Neural progenitor cell (in vitro differentiated cells): ENCODE data around the gene ILF3. TPM values are rescaled to one million over a fixed set of nuclear protein-coding genes. Genes with fewer than 3 reads are reported as not detected.

Source experiments
- DNase-seq: peaks from one replicate; pipeline ENCODE4 v3.0.0-alpha.2; 2016; ENCODE audit warnings: low spot score
- H2AFZ ChIP-seq: fragments of 200-600 bp; sonication (generic); replicated peaks from 2 replicates; pipeline ENCODE4 v1.6.1; 2016; ENCODE audit warnings: antibody characterized with exemption
- H3F3A ChIP-seq: fragments of 200-600 bp; sonication (generic); 2 replicates; pipeline ENCODE4 v1.6.1; 2016; ENCODE audit warnings: antibody characterized with exemption, low read depth
- H3K27ac ChIP-seq: fragments of 200-600 bp; sonication (generic); 2 replicates; pipeline ENCODE4 v1.5.1; 2016; ENCODE audit warnings: mild to moderate bottlenecking
- H3K27me3 ChIP-seq: fragments of 200-600 bp; sonication (generic); 2 replicates; pipeline ENCODE4 v1.6.1; 2016; ENCODE audit warnings: mild to moderate bottlenecking, moderate library complexity
- H3K36me3 ChIP-seq: fragments of 200-600 bp; sonication (generic); 2 replicates; pipeline ENCODE4 v1.5.1; 2016
- H3K4me1 ChIP-seq: fragments of 200-600 bp; sonication (generic); 2 replicates; pipeline ENCODE4 v1.6.1; 2016; ENCODE audit warnings: mixed run types
- H3K4me2 ChIP-seq: fragments of 200-600 bp; sonication (generic); 2 replicates; pipeline ENCODE4 v1.6.1; 2016
- H3K4me3 ChIP-seq: fragments of 200-600 bp; sonication (generic); 2 replicates; pipeline ENCODE4 v1.5.1; 2016
- H3K79me2 ChIP-seq: fragments of 200-600 bp; sonication (generic); 2 replicates; pipeline ENCODE4 v1.6.1; 2016; ENCODE audit warnings: low read depth
- H3K9ac ChIP-seq: fragments of 200-600 bp; sonication (generic); 2 replicates; pipeline ENCODE4 v1.6.1; 2016
- H3K9me3 ChIP-seq: fragments of 200-600 bp; sonication (generic); 2 replicates; pipeline ENCODE4 v1.5.1; 2016; ENCODE audit warnings: low read depth
- H4K20me1 ChIP-seq: fragments of 200-600 bp; sonication (generic); 2 replicates; pipeline ENCODE4 v1.6.1; 2016; ENCODE audit warnings: low read depth
- H3K27ac Mint-ChIP-seq: 3 replicates; pipeline ENCODE4 v1.8.0; 2021; ENCODE audit warnings: mixed read lengths
- H3K27me3 Mint-ChIP-seq: 2 replicates; pipeline ENCODE4 v1.8.0; 2022; ENCODE audit warnings: low read depth, mild to moderate bottlenecking, inconsistent platforms, moderate library complexity, mixed read lengths; ENCODE audit not compliant: insufficient read depth
- H3K36me3 Mint-ChIP-seq: 3 replicates; pipeline ENCODE4 v1.8.0; 2021; ENCODE audit warnings: mixed read lengths
- H3K4me1 Mint-ChIP-seq: 3 replicates; pipeline ENCODE4 v1.8.0; 2021; ENCODE audit warnings: mixed read lengths
- H3K4me3 Mint-ChIP-seq: 3 replicates; pipeline ENCODE4 v1.8.0; 2021; ENCODE audit warnings: mild to moderate bottlenecking, moderate library complexity, mixed read lengths
- H3K9me3 Mint-ChIP-seq: 3 replicates; pipeline ENCODE4 v1.8.0; 2020; ENCODE audit warnings: mixed read lengths
- CTCF ChIP-seq: fragments of 200-600 bp; sonication (generic); IDR thresholded peaks from 2 replicates; pipeline ENCODE4 v1.5.1; 2017; ENCODE audit warnings: antibody characterized with exemption, mild to moderate bottlenecking
- EZH2 ChIP-seq: fragments of 200-600 bp; sonication (generic); IDR thresholded peaks from 2 replicates; pipeline ENCODE4 v1.6.1; 2017; ENCODE audit warnings: antibody characterized with exemption, mild to moderate bottlenecking, moderate library complexity
- EZH2phosphoT487 ChIP-seq: fragments of 200-600 bp; sonication (generic); IDR thresholded peaks from 2 replicates; pipeline ENCODE4 v1.6.1; 2017; ENCODE audit warnings: antibody characterized with exemption
- total RNA-seq: library from RNA; depleted of rRNA; stranded (reverse); fragments of >200 nt; gene quantifications from 2 replicates; pipeline ENCODE4 v1.2.3, GENCODE V29; 2015; ENCODE audit warnings: low replicate concordance

The ILF3 gene
- total RNA-seq, 1 donor from 2014 or later, result 477 TPM

GRCh38 chr19:10634430-10634829 is 19.7 kb upstream of the ILF3 start:
- Histone ChIP-seq H4K20me1 (no peaks in the 10 kb centered on the region), H3K4me1 (no peaks in the 10 kb centered on the region), H3K4me3 (no peak overlapping the region), H3K27me3 (no peaks in the 10 kb centered on the region), H3K4me2 (no peak overlapping the region), H3K9me3 (no peaks in the 10 kb centered on the region), H3K36me3 (no peaks in the 10 kb centered on the region), H2AFZ (no peak overlapping the region), H3F3A (no peaks in the 10 kb centered on the region), H3K79me2 (no peaks in the 10 kb centered on the region), H3K9ac (no peak overlapping the region), H3K27ac (no peak overlapping the region)
- TF ChIP-seq EZH2phosphoT487 (no peak), CTCF (no peak), EZH2 (no peak)
- H3K27me3 Mint-ChIP-seq, result no peaks in the 10 kb centered on the region
- no peaks in the 10 kb centered on the region for H3K4me1 Mint-ChIP-seq
- no peaks in the 10 kb centered on the region for H3K9me3 Mint-ChIP-seq
- H3K27ac Mint-ChIP-seq, result no peak overlapping the region
- DNase-seq, result no peak
- H3K4me3 Mint-ChIP-seq, result no peak overlapping the region
- peaks cover 27% of the 10 kb centered on the region for H3K36me3 Mint-ChIP-seq

GRCh38 chr19:10634963-10635362 is 19.2 kb upstream of the ILF3 start:
- no peak overlapping the region for H3K9ac ChIP-seq
- H3K36me3 ChIP-seq, result no peaks in the 10 kb centered on the region
- H3K4me1 ChIP-seq, result no peaks in the 10 kb centered on the region
- Mint-ChIP-seq H3K4me1 (no peaks in the 10 kb centered on the region), H3K27me3 (no peaks in the 10 kb centered on the region), H3K9me3 (no peaks in the 10 kb centered on the region), H3K4me3 (no peak overlapping the region), H3K27ac (no peak overlapping the region), H3K36me3 (peaks cover 27% of the 10 kb centered on the region)
- no peaks in the 10 kb centered on the region for H3K27me3 ChIP-seq
- H3F3A ChIP-seq, result no peaks in the 10 kb centered on the region
- H3K27ac ChIP-seq, result no peak overlapping the region
- H3K4me2 ChIP-seq, result no peak overlapping the region
- H3K4me3 ChIP-seq, result no peak overlapping the region
- TF ChIP-seq EZH2, result no peak
- TF ChIP-seq EZH2phosphoT487, result no peak
- TF ChIP-seq CTCF, result no peak
- DNase-seq, result no peak
- H3K79me2 ChIP-seq, result no peaks in the 10 kb centered on the region
- no peaks in the 10 kb centered on the region for H4K20me1 ChIP-seq
- no peaks in the 10 kb centered on the region for H3K9me3 ChIP-seq
- no peak overlapping the region for H2AFZ ChIP-seq

- no peak for DNase-seq
- no peak overlapping the region for H3K27ac ChIP-seq
- no peak overlapping the region for H2AFZ ChIP-seq
- H3F3A ChIP-seq, result no peaks in the 10 kb centered on the region
- H3K27me3 ChIP-seq, result no peaks in the 10 kb centered on the region
- H3K4me1 ChIP-seq, result no peaks in the 10 kb centered on the region
- TF ChIP-seq EZH2 (no peak), CTCF (no peak), EZH2phosphoT487 (no peak)
- Mint-ChIP-seq H3K4me1 (peaks cover 3% of the 10 kb centered on the region), H3K27ac (no peak overlapping the region), H3K9me3 (no peaks in the 10 kb centered on the region), H3K36me3 (peaks cover 30% of the 10 kb centered on the region), H3K4me3 (no peak overlapping the region), H3K27me3 (no peaks in the 10 kb centered on the region)
- no peak overlapping the region for H3K4me2 ChIP-seq
- H3K9ac ChIP-seq, result no peak overlapping the region
- no peaks in the 10 kb centered on the region for H3K36me3 ChIP-seq
- H3K9me3 ChIP-seq, result no peaks in the 10 kb centered on the region
- no peak overlapping the region for H3K4me3 ChIP-seq
- H3K79me2 ChIP-seq, result no peaks in the 10 kb centered on the region
- H4K20me1 ChIP-seq, result no peaks in the 10 kb centered on the region
Measured at GRCh38 chr19:10636304-10636972, 17.7 kb upstream of the ILF3 start.
